Endothelial cell of umbilical vein (primary cell): ENCODE measurements around the gene COX5A.

ENCODE experiments used
- EZH2 ChIP-seq: IDR thresholded peaks from 2 replicates; pipeline ENCODE4 v1.6.1; 2012; ENCODE audit warnings: borderline replicate concordance, low read depth, mild to moderate bottlenecking, moderate library complexity, low read length, inconsistent platforms; ENCODE audit not compliant: severe bottlenecking
- FOS ChIP-seq: IDR thresholded peaks from 2 replicates; pipeline ENCODE4 v1.6.1; 2011; ENCODE audit warnings: mild to moderate bottlenecking, low read length, moderate library complexity, borderline replicate concordance; ENCODE audit not compliant: insufficient read depth
- GATA2 ChIP-seq: IDR thresholded peaks from 2 replicates; pipeline ENCODE4 v1.7.0; 2011; ENCODE audit warnings: low read depth, mild to moderate bottlenecking, moderate library complexity, mixed read lengths, low read length; ENCODE audit not compliant: insufficient read length, insufficient read depth
- POLR2A ChIP-seq: IDR thresholded peaks from 2 replicates; pipeline ENCODE4 v1.6.1; 2012; ENCODE audit warnings: low read depth, mild to moderate bottlenecking, control low read depth, low read length
- POLR2AphosphoS5 ChIP-seq: IDR thresholded peaks from 2 replicates; pipeline ENCODE4 v1.6.1; 2012; ENCODE audit warnings: low read depth, mild to moderate bottlenecking, control low read depth, low read length, moderate library complexity; ENCODE audit not compliant: insufficient read depth
- TF ChIP-seq, protein P1 (sequence below), 2 donors: IDR thresholded peaks; 1 replicate in 1 of 2; 2 replicates in 1 of 2; pipeline ENCODE4 v1.5.1; 2011; ENCODE audit warnings: low read length in 2 of 2, mild to moderate bottlenecking in 2 of 2, moderate library complexity in 2 of 2, control low read depth in 1 of 2, inconsistent platforms in 1 of 2, low read depth in 1 of 2; ENCODE audit not compliant: insufficient read depth in 1 of 2; ENCODE audit errors: extremely low read depth in 1 of 2

DNA sequence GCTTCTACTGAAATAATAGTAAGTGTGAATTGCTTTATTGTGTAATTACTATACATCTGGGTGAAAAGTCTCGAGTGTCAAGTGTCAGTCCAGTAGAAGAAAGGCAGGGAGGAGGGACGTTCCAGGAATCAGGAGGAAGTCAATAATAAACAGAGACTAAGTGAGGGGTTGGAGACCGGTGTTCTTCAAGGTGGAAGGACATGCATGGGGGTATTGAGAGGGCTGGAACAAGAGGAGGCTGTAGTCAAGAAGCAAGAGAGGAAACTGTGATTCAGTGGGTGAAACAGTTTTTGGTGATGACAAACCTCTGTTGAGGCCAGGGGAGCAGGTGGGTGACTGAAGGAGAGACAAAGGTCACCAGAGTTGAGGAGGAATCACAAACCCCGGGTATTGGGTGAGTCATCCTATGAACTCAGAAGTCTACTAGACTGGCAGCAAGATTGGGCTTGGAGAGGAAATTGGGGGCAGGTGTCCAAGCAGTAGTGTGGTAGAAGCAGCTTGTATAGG is 45.9 kb upstream of the COX5A start:
- TF ChIP-seq EZH2 (no peak), POLR2A (no peak), GATA2 (no peak), POLR2AphosphoS5 (no peak), FOS (peak; percentile 74)
- TF ChIP-seq, protein P1, sequence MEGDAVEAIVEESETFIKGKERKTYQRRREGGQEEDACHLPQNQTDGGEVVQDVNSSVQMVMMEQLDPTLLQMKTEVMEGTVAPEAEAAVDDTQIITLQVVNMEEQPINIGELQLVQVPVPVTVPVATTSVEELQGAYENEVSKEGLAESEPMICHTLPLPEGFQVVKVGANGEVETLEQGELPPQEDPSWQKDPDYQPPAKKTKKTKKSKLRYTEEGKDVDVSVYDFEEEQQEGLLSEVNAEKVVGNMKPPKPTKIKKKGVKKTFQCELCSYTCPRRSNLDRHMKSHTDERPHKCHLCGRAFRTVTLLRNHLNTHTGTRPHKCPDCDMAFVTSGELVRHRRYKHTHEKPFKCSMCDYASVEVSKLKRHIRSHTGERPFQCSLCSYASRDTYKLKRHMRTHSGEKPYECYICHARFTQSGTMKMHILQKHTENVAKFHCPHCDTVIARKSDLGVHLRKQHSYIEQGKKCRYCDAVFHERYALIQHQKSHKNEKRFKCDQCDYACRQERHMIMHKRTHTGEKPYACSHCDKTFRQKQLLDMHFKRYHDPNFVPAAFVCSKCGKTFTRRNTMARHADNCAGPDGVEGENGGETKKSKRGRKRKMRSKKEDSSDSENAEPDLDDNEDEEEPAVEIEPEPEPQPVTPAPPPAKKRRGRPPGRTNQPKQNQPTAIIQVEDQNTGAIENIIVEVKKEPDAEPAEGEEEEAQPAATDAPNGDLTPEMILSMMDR (IDR thresholded peaks at IDR 0.05; ENCODE audit: extremely low read depth in 1 of 2, insufficient read depth in 1 of 2, low read depth in 1 of 2, low read length in 2 of 2), result no peak
